Body of pancreas (tissue), 4 donors: ENCODE measurements around the gene GATA5. TPM values are rescaled to one million over a fixed set of nuclear protein-coding genes. Genes with fewer than 3 reads are reported as not detected.
A peak's percentile ranks its signal among the peaks of the same experiment; 100 is the strongest.

Experiments
- ATAC-seq: fragments of 150-250 bp; one replicate; pipeline ENCODE4 v1.9.1; 2016
- DNase-seq, 4 donors: peaks; one replicate each; pipeline ENCODE4 v3.0.0-alpha.2; 2019
- H3K27ac ChIP-seq, 4 donors: fragments of 200-600 bp; sonication (generic); 1 replicate in 3 of 4; 2 replicates in 1 of 4; pipeline versions ENCODE4 v1.5.1 to v1.6.1; 2016 to 2019; ENCODE audit warnings: mild to moderate bottlenecking in 1 of 4, mixed read lengths in 1 of 4, moderate library complexity in 1 of 4
- H3K27me3 ChIP-seq, 2 donors: fragments of 200-600 bp; sonication (generic); one replicate each; pipeline ENCODE4 v1.6.0; 2016; ENCODE audit warnings: mild to moderate bottlenecking in 1 of 2
- H3K36me3 ChIP-seq, 2 donors: fragments of 200-600 bp; sonication (generic); replicated peaks in 1 of 2; 2 replicates each; pipeline ENCODE4 v1.5.1; 2016; ENCODE audit warnings: low read depth in 2 of 2; ENCODE audit not compliant: insufficient read depth in 1 of 2
- H3K4me1 ChIP-seq: fragments of 200-600 bp; sonication (generic); one replicate; pipeline ENCODE4 v1.6.0; 2016
- H3K4me3 ChIP-seq, 2 donors: fragments of 200-600 bp; sonication (generic); 1 replicate in 1 of 2; 2 replicates in 1 of 2; pipeline ENCODE4 v1.5.1; 2016 to 2019
- H3K9me3 ChIP-seq, 3 donors: fragments of 200-600 bp; sonication (generic); 1 replicate in 2 of 3; 2 replicates in 1 of 3; pipeline ENCODE4 v1.5.1; 2016
- POLR2A ChIP-seq, 3 donors: fragments of 450-650 bp; IDR thresholded peaks; one replicate each; pipeline ENCODE4 v1.6.1; 2016; ENCODE audit warnings: antibody characterized with exemption in 3 of 3, mild to moderate bottlenecking in 2 of 3
- WGBS, 2 donors: methylation state at CpG; one replicate each; pipeline ENCODE4 v1.1.5; 2017; 5-methylcytosine and 5-hydroxymethylcytosine counted together
- intact Hi-C: fragments of 100-400 bp; cut with DNase I; formaldehyde crosslinking; loops from one replicate; pipeline ENCODE4 v1.15.1; 2023
- total RNA-seq, 2 donors: library from RNA; depleted of rRNA; stranded (reverse); fragments of >200 nt; gene quantifications; one replicate each; pipeline ENCODE4 v1.1.0, GENCODE V29; 2016
- TF ChIP-seq, protein P1 (sequence below), 7 experiments: fragments of 450-650 bp in 4 of 7; fragments of 200-600 bp in 3 of 7; sonication (generic) in 3 of 7; IDR thresholded peaks; one replicate each; pipeline ENCODE4 v1.5.1; 2016 to 2019; ENCODE audit warnings: antibody characterized with exemption in 7 of 7

The GATA5 gene
- total RNA-seq, 2 donors from 2014 or later: not detected

DNA sequence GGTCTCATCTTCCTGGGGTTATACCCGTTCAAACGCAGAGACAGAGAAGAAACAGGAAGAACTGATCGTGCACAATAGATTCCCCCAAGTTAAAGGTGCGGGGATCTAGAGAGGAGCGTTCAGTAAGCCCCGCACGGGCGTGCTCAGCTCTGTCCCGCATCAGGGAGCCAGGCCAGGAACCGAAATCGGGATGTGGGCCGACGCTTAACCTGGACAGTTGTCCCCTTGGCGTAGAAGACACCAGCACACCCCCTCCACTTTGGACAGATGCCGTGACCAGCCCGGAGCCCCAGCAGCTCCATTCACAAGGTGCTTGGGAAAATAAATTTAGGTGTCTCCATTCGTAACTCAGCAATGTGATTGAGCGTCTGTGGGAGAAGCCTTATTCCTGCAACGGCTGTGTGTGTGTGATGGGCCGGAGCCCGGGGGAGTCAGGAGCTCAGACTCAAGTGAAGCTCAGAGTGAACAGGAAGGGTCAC is 24.0 kb upstream of the GATA5 start:
- intact Hi-C loops: loop anchor here (5.0 to 10.0 kb wide), 2 partner anchors 118 to 285 kb away; no protein-coding TSS in a partner anchor

DNA sequence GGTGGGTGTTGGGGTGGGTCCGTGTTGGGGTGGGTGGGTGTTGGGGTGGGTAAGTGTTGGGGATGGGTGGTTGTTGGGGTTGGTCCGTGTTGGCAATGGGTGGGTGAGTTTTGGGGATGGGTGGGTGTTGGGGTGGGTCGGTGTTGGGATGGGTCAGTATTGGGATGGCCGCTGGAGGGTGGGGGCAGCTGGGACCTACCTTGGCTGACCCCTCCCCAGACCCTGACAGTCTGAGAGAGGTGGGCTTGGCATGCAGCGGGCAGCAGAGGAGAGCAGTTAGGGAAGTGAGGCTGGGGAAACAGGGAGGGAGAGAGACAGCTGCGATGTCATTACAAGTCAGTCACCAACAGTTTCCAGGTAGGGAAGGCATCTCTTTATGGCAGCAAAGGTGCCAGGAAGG is 23.1 kb upstream of the GATA5 start:
- Histone ChIP-seq H3K27me3 (peaks cover 0 to 8% of the 10 kb centered on the region in 2 donors), H3K36me3 (no peaks in the 10 kb centered on the region), H3K9me3 (no peaks in the 10 kb centered on the region), H3K27ac (no peak overlapping the region), H3K4me1 (peaks cover 27% of the 10 kb centered on the region), H3K4me3 (no peak overlapping the region)
- DNase-seq (no peak), ATAC-seq (no peak)
- 72 to 78% methylated on average over 5 to 6 of the region's 6 CpGs for WGBS, 2 donors
- TF ChIP-seq, protein P1, sequence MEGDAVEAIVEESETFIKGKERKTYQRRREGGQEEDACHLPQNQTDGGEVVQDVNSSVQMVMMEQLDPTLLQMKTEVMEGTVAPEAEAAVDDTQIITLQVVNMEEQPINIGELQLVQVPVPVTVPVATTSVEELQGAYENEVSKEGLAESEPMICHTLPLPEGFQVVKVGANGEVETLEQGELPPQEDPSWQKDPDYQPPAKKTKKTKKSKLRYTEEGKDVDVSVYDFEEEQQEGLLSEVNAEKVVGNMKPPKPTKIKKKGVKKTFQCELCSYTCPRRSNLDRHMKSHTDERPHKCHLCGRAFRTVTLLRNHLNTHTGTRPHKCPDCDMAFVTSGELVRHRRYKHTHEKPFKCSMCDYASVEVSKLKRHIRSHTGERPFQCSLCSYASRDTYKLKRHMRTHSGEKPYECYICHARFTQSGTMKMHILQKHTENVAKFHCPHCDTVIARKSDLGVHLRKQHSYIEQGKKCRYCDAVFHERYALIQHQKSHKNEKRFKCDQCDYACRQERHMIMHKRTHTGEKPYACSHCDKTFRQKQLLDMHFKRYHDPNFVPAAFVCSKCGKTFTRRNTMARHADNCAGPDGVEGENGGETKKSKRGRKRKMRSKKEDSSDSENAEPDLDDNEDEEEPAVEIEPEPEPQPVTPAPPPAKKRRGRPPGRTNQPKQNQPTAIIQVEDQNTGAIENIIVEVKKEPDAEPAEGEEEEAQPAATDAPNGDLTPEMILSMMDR (IDR thresholded peaks at IDR 0.05): no peak
- no peak for TF ChIP-seq POLR2A (IDR thresholded peaks at IDR 0.05)
- intact Hi-C loops: no loop called here

More for the DNA sequence above, 24.0 kb upstream of the GATA5 start:
- ATAC-seq: no peak
- no peaks in the 10 kb centered on the region for H3K9me3 ChIP-seq
- H3K4me1 ChIP-seq: peaks cover 25% of the 10 kb centered on the region
- DNase-seq: no peak
- H3K4me3 ChIP-seq: no peak overlapping the region
- H3K27ac ChIP-seq: no peak overlapping the region
- TF ChIP-seq, protein P1 (IDR thresholded peaks at IDR 0.05): no peak
- TF ChIP-seq POLR2A (IDR thresholded peaks at IDR 0.05): no peak
- H3K36me3 ChIP-seq: no peaks in the 10 kb centered on the region
- H3K27me3 ChIP-seq: peaks cover 0 to 8% of the 10 kb centered on the region in 2 donors
- 45 to 51% methylated on average over 14 to 21 of the region's 21 CpGs for WGBS, 2 donors

DNA sequence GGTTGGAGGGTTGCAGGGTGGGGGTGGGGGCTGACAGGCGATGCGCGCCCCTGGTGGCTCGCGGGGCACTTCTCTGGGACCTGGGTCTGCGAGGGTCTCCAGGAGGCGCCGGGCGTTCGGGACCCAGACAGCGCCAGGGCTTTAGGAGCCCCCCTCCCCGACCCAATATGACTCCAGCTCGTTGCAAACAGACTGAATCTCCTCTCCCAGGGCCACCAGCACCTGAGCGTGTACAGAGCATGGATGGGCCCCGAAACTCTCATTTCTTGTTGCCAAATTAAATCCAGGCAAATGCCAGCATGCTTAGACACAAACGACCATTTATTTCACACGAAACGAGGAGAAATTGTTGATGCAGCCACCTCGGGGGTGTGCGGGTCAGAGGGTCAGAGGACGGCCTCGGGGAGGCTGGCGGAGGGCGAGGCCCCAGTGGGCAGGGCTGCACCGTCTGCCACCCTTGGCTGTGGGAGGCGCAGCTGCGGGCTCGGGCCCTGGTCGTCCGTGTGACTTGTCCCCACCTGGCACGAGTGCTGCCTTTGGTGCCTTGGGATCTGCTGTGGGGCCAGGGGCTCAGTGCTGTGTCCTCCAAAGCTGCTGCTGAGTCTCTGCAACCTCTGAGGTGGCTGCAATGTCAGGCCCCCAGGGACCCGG is 20.9 kb upstream of the GATA5 start:
- peak; percentile 31 for ATAC-seq

DNA sequence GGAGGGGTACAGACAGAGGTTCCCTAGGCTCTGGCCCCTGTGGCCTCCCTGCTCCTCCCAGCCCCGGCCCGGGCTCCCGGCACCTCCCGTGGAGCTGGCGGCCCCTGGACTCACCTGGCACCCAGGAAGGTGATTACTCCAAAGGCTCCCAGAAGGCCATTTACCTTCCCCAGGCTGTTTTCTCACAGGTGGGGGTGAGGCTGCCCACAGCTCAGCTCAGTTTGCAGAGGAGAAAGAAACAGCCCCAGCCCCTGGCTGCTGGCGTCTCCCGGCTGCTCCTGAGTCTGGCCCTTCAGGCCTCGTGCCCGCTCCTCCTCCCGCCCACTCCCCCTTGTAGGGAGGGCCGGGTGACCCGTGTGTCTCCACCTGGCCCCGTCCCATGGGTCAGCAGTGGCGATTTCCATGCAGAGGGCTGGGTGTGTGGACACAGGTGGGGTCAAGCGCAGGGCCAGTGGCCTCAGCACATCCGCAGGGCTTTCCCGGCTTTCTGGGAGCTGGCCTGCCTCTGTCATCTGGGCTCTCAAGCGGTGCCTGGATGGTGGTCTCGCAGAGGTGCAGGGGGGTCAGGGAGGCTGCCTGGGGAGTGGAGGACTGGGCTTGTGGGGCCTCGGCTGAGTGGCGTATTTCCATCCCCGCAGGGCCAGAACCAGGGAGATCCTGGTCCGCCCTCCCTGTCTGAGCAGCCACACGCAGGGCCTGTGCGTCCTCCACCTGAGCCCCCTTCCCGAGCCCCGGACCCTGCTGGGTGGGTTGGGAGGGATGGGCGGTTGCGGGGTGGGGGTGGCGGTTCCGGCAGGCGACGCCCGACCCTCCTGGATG is 20.2 kb upstream of the GATA5 start:
- TF ChIP-seq, protein P1 (IDR thresholded peaks at IDR 0.05): no peak
- no peak for TF ChIP-seq POLR2A (IDR thresholded peaks at IDR 0.05)
- Histone ChIP-seq H3K4me3 (no peak overlapping the region), H3K27me3 (peaks cover 0 to 8% of the 10 kb centered on the region in 2 donors), H3K9me3 (no peaks in the 10 kb centered on the region), H3K4me1 (peaks cover 37% of the 10 kb centered on the region), H3K36me3 (no peaks in the 10 kb centered on the region), H3K27ac (no peak overlapping the region)
- 27 to 36% methylated on average over 3 to 21 of the region's 34 CpGs for WGBS, 2 donors
- DNase-seq (peak in 2 of 4 donors; percentile 32 to 36), ATAC-seq (no peak)
- intact Hi-C loops: no loop called here

More for the DNA sequence above, 20.9 kb upstream of the GATA5 start:
- intact Hi-C loops: no loop called here
- DNase-seq: peak in 1 of 4 donors; percentile 50
- Histone ChIP-seq H3K36me3 (no peaks in the 10 kb centered on the region), H3K4me3 (no peak overlapping the region), H3K4me1 (peaks cover 37% of the 10 kb centered on the region), H3K9me3 (no peaks in the 10 kb centered on the region), H3K27ac (no peak overlapping the region), H3K27me3 (peaks cover 0 to 8% of the 10 kb centered on the region in 2 donors)
- no peak for TF ChIP-seq POLR2A (IDR thresholded peaks at IDR 0.05)
- TF ChIP-seq, protein P1 (IDR thresholded peaks at IDR 0.05): peak; percentile 36 to 56 (median 46)
- 9 to 25% methylated on average over 9 to 30 of the region's 32 CpGs for WGBS, 2 donors
